Fibroblast of villous mesenchyme (primary cell): ENCODE results near the gene CHKB. TPM values are rescaled to one million over a fixed set of nuclear protein-coding genes. Genes with fewer than 3 reads are reported as not detected.

Experiments
- DNase-seq: peaks from one replicate; pipeline ENCODE4 v3.0.0-alpha.2; 2010; ENCODE audit warnings: low read depth
- H3K4me3 ChIP-seq: 2 replicates; pipeline ENCODE4 v1.5.1; 2011; ENCODE audit warnings: low read depth, mild to moderate bottlenecking, low read length
- total RNA-seq: library from RNA; depleted of rRNA; stranded (reverse); fragments of >200 nt; gene quantifications from 2 replicates; pipeline ENCODE4 v1.2.3, GENCODE V29; 2012
- TF ChIP-seq, protein P1 (sequence below): IDR thresholded peaks from 2 replicates; pipeline ENCODE4 v1.5.1; 2012; ENCODE audit warnings: low read depth, mild to moderate bottlenecking, low read length; ENCODE audit not compliant: insufficient read depth

CHKB gene
- total RNA-seq, 1 donor = 18.1 TPM

DNA sequence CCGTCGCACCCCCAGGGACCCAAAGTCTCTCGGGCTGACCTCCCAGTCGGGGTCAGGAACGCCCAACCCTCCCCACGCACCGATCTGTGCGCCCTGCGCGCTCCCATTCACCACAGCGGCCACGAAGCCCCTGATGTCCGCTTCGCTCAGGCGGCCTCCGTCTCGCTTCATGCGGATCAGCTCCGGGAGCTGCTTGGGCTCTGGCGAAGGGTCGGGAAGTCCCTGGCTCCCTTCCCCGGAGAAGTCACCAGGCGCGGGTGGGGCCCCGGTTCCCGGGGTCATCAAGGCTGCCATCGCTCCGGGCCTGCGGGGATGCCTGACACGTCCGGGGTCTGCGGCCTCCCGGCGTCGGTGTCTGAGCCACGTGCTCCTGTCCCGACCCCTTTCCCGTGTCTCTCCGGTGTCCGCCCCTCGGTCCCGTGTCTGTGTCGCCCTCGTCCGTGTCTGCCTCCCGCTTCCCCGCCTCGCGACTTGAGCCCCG is 53.2 kb downstream of the CHKB start:
- no peak for DNase-seq
- TF ChIP-seq, protein P1, sequence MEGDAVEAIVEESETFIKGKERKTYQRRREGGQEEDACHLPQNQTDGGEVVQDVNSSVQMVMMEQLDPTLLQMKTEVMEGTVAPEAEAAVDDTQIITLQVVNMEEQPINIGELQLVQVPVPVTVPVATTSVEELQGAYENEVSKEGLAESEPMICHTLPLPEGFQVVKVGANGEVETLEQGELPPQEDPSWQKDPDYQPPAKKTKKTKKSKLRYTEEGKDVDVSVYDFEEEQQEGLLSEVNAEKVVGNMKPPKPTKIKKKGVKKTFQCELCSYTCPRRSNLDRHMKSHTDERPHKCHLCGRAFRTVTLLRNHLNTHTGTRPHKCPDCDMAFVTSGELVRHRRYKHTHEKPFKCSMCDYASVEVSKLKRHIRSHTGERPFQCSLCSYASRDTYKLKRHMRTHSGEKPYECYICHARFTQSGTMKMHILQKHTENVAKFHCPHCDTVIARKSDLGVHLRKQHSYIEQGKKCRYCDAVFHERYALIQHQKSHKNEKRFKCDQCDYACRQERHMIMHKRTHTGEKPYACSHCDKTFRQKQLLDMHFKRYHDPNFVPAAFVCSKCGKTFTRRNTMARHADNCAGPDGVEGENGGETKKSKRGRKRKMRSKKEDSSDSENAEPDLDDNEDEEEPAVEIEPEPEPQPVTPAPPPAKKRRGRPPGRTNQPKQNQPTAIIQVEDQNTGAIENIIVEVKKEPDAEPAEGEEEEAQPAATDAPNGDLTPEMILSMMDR = no peak
- peak overlapping the region; percentile 83 for H3K4me3 ChIP-seq

Other genes starting within 250 kb of the CHKB start
- gene PPP6R2, start 239.5 kb downstream of the CHKB start, total RNA-seq = 54.0 and 62.2 TPM in 2 replicates
- gene SBF1, start 107.8 kb downstream of the CHKB start, total RNA-seq = 75.1 and 82.8 TPM in 2 replicates
- gene ADM2, start 101.3 kb downstream of the CHKB start, total RNA-seq = 2.6 and 5.8 TPM in 2 replicates
- gene MIOX, start 96.0 kb downstream of the CHKB start, total RNA-seq = 0.32 TPM in 1 of 2 replicates, not detected in the other
- gene LMF2, start 75.1 kb downstream of the CHKB start, total RNA-seq = 50.1 and 52.5 TPM in 2 replicates
- gene NCAPH2, start 74.6 kb downstream of the CHKB start, total RNA-seq = 27.2 and 35.4 TPM in 2 replicates
- gene SCO2, start 57.3 kb downstream of the CHKB start, total RNA-seq = 2.6 TPM in 2 replicates
- 16.0 and 21.6 TPM in 2 replicates for gene TYMP, start 52.8 kb downstream of the CHKB start, total RNA-seq
- 0.32 TPM in 1 of 2 replicates, not detected in the other for gene KLHDC7B, start 37.0 kb downstream of the CHKB start, total RNA-seq
- gene SYCE3, start 19.9 kb downstream of the CHKB start, total RNA-seq = not detected in 2 replicates
- gene CPT1B, start 4.4 kb downstream of the CHKB start, total RNA-seq = 3.2 and 3.9 TPM in 2 replicates
- 0.32 and 0.43 TPM in 2 replicates for gene MAPK8IP2, start 17.9 kb upstream of the CHKB start, total RNA-seq
- 9.9 and 19.0 TPM in 2 replicates for gene ARSA, start 45.3 kb upstream of the CHKB start, total RNA-seq
- 0.64 and 0.86 TPM in 2 replicates for gene SHANK3, start 90.0 kb upstream of the CHKB start, total RNA-seq
- gene ACR, start 155.4 kb upstream of the CHKB start, total RNA-seq = not detected in 2 replicates
- gene RABL2B, start 200.8 kb upstream of the CHKB start, total RNA-seq = 16.4 and 18.6 TPM in 2 replicates